Activated naive CD8-positive, alpha-beta T cell (primary cell): Measurements from ENCODE around the gene MRPL14.

ENCODE experiments used
- H3K27ac Mint-ChIP-seq: one replicate; pipeline ENCODE4 v1.8.0; 2021; ENCODE audit warnings: mixed read lengths
- H3K27me3 Mint-ChIP-seq: one replicate; pipeline ENCODE4 v1.8.0; 2021; ENCODE audit warnings: mixed read lengths
- H3K36me3 Mint-ChIP-seq: one replicate; pipeline ENCODE4 v1.8.0; 2021; ENCODE audit warnings: mixed read lengths
- H3K4me1 Mint-ChIP-seq: one replicate; pipeline ENCODE4 v1.8.0; 2021; ENCODE audit warnings: low read depth, mixed read lengths
- H3K4me3 Mint-ChIP-seq: one replicate; pipeline ENCODE4 v1.8.0; 2021; ENCODE audit warnings: mild to moderate bottlenecking, mixed read lengths
- H3K9me3 Mint-ChIP-seq: one replicate; pipeline ENCODE4 v1.8.0; 2021; ENCODE audit warnings: low read depth, mixed read lengths

MRPL14 gene

DNA sequence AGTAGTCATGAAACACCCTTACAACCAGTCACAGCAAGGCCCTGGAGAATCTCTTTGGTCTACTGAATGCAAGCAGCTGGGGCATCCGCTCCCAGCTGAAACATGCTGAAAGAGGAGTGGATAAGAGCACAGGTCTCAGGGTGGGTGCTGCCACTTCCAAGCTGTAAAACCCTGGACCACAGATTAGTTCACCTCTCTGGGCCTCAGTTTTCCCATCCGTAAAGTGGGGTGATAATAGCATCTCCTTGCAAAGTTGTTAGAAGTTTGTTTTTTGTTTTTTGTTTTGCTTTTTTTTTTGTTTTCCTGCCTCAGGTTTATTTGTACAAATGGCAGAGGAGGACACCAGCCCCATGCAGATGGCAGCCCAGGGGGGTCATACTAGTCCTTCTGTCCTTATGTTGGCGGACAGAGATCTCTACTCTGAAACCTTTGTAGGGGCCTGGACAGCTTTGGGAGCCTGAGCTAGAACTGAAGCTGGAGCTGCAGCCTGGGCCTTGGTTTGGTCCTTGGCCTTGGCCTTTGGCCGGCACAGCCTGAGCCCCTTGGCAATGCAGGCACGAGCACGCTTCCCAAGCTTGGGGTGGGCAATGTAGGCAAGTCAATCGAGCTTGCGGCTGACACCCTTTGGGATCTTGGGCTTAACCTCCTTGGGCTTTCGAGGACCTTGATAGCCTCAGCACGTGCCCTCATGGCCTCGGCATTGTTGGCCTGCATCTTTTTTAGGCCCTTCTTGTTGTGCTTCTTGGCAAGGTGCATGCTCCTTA is 38.2 kb downstream of the MRPL14 start:
- no peaks in the 10 kb centered on the region for H3K27me3 Mint-ChIP-seq
- no peaks in the 10 kb centered on the region for H3K4me1 Mint-ChIP-seq
- H3K4me3 Mint-ChIP-seq: no peak overlapping the region
- H3K9me3 Mint-ChIP-seq: no peaks in the 10 kb centered on the region
- no peak overlapping the region for H3K27ac Mint-ChIP-seq
- no peaks in the 10 kb centered on the region for H3K36me3 Mint-ChIP-seq

DNA sequence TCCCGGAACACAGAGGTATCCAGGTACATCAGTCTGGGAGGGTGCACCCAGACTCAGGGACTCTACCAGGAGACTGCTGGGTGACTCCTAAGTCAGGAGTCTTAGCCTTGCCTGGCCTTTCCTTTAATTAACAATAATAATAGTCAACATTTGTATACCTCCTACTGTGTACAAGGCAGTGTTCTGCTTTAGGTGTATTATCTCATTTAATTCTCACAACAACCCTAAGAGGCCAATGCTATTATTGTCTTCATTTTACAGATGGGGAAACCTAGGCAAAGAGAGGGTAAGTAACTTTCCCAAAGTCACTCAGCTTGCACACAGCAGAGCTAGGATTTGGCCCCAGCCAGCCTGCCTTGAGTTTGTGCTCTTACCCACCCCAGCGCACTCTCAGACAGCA is 39.6 kb downstream of the MRPL14 start:
- Mint-ChIP-seq H3K27ac (no peak overlapping the region), H3K27me3 (no peaks in the 10 kb centered on the region), H3K36me3 (no peaks in the 10 kb centered on the region), H3K4me3 (no peak overlapping the region), H3K9me3 (no peaks in the 10 kb centered on the region), H3K4me1 (no peaks in the 10 kb centered on the region)

- no peaks in the 10 kb centered on the region for H3K4me1 Mint-ChIP-seq
- no peaks in the 10 kb centered on the region for H3K9me3 Mint-ChIP-seq
- H3K27me3 Mint-ChIP-seq: no peaks in the 10 kb centered on the region
- H3K4me3 Mint-ChIP-seq: no peak overlapping the region
- H3K36me3 Mint-ChIP-seq: no peaks in the 10 kb centered on the region
- no peak overlapping the region for H3K27ac Mint-ChIP-seq
Measured at GRCh38 chr6:44086931-44087574, 40.2 kb downstream of the MRPL14 start.

- Mint-ChIP-seq H3K27me3 (no peaks in the 10 kb centered on the region), H3K36me3 (no peaks in the 10 kb centered on the region), H3K27ac (no peak overlapping the region), H3K4me3 (no peak overlapping the region), H3K4me1 (no peaks in the 10 kb centered on the region), H3K9me3 (no peaks in the 10 kb centered on the region)
Measured at GRCh38 chr6:44085219-44085618, 42.0 kb downstream of the MRPL14 start.

- H3K9me3 Mint-ChIP-seq: no peaks in the 10 kb centered on the region
- no peak overlapping the region for H3K4me3 Mint-ChIP-seq
- no peak overlapping the region for H3K27ac Mint-ChIP-seq
- no peaks in the 10 kb centered on the region for H3K36me3 Mint-ChIP-seq
- no peaks in the 10 kb centered on the region for H3K27me3 Mint-ChIP-seq
- H3K4me1 Mint-ChIP-seq: no peaks in the 10 kb centered on the region
Measured at GRCh38 chr6:44084231-44085014, 42.8 kb downstream of the MRPL14 start.

DNA sequence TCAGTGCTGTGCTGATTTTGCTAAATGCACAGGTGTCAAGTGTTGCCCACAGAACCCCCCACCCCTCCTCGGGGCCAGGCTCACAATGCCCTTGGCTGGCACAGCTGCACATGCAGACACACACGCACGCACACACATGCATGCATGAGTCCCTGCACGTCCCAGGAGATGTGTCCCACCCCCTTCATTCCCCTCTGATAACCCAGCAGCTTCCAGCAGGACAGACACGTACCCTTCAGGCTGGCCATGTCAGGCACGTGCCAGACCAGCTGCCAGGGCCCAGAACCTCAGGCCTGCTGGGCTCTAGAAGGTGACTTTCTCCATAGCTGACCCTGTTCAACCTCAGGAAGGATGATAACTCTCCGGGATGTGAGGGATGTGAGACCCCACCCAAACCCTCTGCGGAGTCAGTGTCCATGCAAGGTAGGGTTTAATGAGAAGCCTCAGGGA is 44.4 kb downstream of the MRPL14 start:
- Mint-ChIP-seq H3K36me3 (no peaks in the 10 kb centered on the region), H3K27ac (no peak overlapping the region), H3K4me1 (no peaks in the 10 kb centered on the region), H3K27me3 (peaks cover 5% of the 10 kb centered on the region), H3K4me3 (no peak overlapping the region), H3K9me3 (no peaks in the 10 kb centered on the region)

DNA sequence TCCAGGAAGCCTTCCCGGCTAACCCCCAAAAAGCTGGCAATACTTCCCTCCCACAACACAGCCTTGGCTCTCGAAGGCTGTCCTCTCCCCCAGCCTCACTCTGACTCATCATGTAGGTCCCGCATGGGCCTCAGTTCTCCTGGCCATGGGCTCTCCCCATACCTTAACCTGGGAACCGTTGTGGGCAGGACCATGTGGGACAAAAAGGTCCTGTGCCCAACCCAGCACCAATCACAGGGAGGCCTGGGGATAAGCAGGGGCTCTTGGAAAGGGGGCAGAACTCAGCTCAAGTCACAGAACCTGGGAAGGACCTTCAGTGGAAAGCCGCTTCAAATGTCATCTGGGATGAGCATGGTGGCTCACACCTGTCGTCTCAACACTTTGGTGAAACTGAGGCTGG is 45.5 kb downstream of the MRPL14 start:
- Mint-ChIP-seq H3K4me1 (no peaks in the 10 kb centered on the region), H3K4me3 (no peak overlapping the region), H3K9me3 (no peaks in the 10 kb centered on the region), H3K27me3 (peaks cover 7% of the 10 kb centered on the region), H3K27ac (no peak overlapping the region), H3K36me3 (no peaks in the 10 kb centered on the region)

DNA sequence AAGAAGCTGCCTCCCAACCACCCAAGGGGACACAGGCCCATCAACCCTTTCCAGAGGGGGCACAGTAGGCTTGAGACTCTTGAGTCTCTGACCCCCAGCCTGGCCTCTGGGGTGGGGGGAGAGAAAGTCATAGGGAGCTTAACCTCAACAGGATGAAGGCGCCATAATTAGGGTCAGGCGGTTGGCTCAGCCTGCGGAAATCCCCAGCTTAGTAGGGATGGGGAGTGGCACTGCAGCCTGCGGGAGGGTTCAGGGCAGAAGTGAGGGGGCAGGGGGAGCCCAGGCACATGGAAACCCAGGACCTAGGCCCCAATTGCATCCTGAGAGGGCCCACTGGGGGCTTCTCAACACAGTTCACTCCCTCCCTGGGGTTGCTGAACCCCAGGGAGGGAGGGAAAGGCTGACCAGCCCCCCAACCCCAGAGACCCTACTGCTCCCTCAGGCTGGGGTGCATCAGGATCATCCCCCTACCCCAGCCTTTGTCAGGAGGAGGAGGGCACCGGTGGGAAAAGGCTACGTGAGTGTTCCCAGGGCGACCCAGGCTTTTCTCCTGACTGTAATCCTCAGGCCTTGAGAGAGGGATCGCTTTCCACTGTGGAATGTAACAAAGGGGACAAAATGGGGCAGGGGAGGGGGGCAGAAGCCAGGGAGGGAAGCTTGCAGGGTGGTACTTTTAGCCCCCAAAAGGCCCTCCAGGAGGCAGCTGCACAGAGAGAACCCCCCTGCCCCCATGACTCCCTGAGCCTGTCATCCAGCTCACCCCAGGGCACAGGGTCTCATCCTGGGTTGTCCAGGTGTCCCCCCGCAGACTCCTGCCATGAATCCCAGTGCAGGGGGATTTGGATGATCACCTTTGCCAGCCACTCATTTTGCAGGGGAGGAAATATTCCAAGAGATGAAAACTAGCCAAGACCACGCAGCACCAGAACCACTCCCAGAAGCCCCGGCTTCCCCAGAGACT is 46.4 kb downstream of the MRPL14 start:
- H3K27ac Mint-ChIP-seq: no peak overlapping the region
- H3K4me3 Mint-ChIP-seq: no peak overlapping the region
- H3K27me3 Mint-ChIP-seq: peaks cover 7% of the 10 kb centered on the region
- no peaks in the 10 kb centered on the region for H3K4me1 Mint-ChIP-seq
- H3K36me3 Mint-ChIP-seq: no peaks in the 10 kb centered on the region
- H3K9me3 Mint-ChIP-seq: no peaks in the 10 kb centered on the region

DNA sequence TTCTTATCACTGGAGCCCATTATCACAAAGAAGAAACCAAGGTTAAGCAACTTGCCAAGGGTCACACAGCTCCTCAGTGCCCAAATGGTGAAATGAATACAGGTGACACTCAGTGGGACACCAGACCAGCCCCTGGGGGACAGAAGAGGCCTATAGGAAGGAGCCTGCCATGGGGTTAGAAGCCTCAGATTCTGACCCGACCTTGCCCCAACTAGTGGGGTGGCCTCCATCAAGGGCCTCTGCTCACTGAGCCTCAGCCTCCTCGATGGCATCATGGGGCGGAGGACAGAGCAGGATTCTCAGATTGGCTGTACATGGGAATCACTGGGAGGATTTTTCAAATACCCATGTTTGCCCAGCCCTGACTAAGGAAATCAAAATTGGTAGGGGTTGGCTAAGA is 47.6 kb downstream of the MRPL14 start:
- Mint-ChIP-seq H3K36me3 (no peaks in the 10 kb centered on the region), H3K4me1 (peaks cover under 1% of the 10 kb centered on the region)

DNA sequence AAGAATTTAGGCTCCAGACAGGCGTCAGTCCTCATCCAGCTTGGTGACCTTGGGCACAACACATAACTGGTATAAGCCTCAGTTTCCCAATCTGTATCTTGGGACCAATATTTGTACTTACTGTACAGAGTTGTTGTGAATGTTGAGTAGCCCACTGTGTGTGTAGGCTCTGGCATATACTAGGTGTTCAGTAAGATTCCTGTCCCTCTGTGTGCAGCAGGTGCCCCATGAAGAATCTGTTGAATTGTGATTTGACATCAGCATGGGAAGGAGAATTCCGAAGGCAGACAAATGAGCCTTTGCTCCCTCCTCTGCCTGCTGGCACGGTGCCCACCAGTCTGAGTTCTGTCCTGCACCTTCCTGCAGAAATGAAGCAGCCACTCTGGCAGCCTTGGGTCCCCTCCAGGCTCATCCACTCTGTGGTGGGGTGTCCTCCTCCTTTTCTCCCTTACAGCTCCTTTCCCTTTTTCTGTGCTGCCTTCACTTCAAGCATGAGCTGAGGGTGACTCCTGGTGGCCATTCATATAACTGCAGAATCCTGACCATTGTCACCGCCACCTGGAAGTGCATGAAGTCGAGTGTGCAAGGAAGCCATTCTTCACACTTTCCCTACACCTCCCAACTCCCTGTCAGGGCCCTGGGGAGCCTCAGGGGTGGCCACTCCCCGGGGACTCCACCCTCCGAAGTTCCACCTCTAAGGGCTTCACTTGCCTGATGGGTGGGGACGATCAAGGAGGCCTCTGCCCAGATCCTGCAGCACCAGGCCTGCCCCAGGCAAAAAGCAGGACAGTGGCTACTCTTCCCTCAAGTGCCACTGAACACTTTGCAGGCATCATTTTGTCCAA is 48.2 kb downstream of the MRPL14 start:
- Mint-ChIP-seq H3K4me3 (no peak overlapping the region), H3K27ac (no peak overlapping the region), H3K9me3 (no peaks in the 10 kb centered on the region), H3K27me3 (peaks cover 7% of the 10 kb centered on the region), H3K36me3 (no peaks in the 10 kb centered on the region), H3K4me1 (peaks cover 7% of the 10 kb centered on the region)

More for the DNA sequence above, 47.6 kb downstream of the MRPL14 start:
- Mint-ChIP-seq H3K27me3 (peaks cover 7% of the 10 kb centered on the region), H3K27ac (no peak overlapping the region), H3K9me3 (no peaks in the 10 kb centered on the region), H3K4me3 (no peak overlapping the region)

GRCh38 chr6:44078219-44078826 is 48.9 kb downstream of the MRPL14 start:
- Mint-ChIP-seq H3K27ac (no peak overlapping the region), H3K27me3 (peaks cover 7% of the 10 kb centered on the region), H3K4me1 (peaks cover 12% of the 10 kb centered on the region), H3K9me3 (no peaks in the 10 kb centered on the region), H3K4me3 (no peak overlapping the region), H3K36me3 (no peaks in the 10 kb centered on the region)

- Mint-ChIP-seq H3K27ac (no peak overlapping the region), H3K36me3 (no peaks in the 10 kb centered on the region), H3K4me1 (peaks cover 16% of the 10 kb centered on the region), H3K4me3 (no peak overlapping the region), H3K9me3 (no peaks in the 10 kb centered on the region), H3K27me3 (peaks cover 7% of the 10 kb centered on the region)
Measured at GRCh38 chr6:44077214-44077946, 49.9 kb downstream of the MRPL14 start.
